KBM-7 (cell line): ENCODE measurements around the gene RAB11B.

Source experiments
- DNase-seq: peaks from one replicate; pipeline ENCODE4 v3.0.0-alpha.2; 2015
- in situ Hi-C: fragments of 300-500 bp; cut with MboI; formaldehyde crosslinking; loops from 2 replicates; pipeline ENCODE4 v1.14.3; 2020; ENCODE audit warnings: low sequenced_read_pairs, low pct_unique_long_range_greater_than_20kb, mixed read lengths

The RAB11B gene

GRCh38 chr19:8452446-8453123, 62.4 kb downstream of the RAB11B start:
- in situ Hi-C loops = no loop called here
- no peak for DNase-seq

GRCh38 chr19:8453616-8454015, 63.5 kb downstream of the RAB11B start:
- no peak for DNase-seq
- in situ Hi-C loops = no loop called here
